ENCODE results near the gene SLC39A6. TPM values are rescaled to one million over a fixed set of nuclear protein-coding genes. Genes with fewer than 3 reads are reported as not detected.

SLC39A6 gene
- total RNA-seq, 2 donors from 2014 or later: 22.7 to 33.4 TPM

- Mint-ChIP-seq H3K36me3 (peaks cover 13 to 23% of the 10 kb centered on the region in 2 donors), H3K27ac (peak overlapping the region in 1 of 2 donors; percentile 23), H3K9me3 (no peaks in the 10 kb centered on the region)
- ATAC-seq (no peak), DNase-seq (ENCODE audit: low spot score in 2 of 2) (no peak)
Measured at GRCh38 chr18:36149514-36150289, 20.6 kb upstream of the SLC39A6 start.

DNA sequence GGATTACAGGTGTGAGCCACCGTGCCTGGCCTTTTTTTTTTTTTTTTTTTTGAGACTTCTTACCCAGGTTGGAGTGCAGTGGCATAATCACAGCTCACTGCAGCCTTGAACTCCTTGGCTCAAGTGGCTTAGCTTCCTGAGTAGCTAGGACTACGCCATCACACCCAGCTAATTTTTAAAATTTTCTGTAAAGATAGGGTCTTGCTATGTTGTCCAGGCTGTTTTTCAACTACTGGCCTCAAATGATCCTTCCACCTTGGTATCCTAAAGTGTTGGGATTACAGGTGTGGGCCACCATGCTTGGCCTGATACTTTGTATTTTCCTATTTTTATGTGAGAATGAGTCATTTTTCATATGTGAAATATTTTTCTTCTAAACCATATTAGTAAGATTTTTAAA lies 14.3 kb upstream of the SLC39A6 start:
- Mint-ChIP-seq H3K36me3 (peaks cover 6 to 11% of the 10 kb centered on the region in 2 donors), H3K27ac (no peak overlapping the region), H3K9me3 (no peaks in the 10 kb centered on the region)
- ATAC-seq: no peak
- DNase-seq (ENCODE audit: low spot score in 2 of 2): no peak

DNA sequence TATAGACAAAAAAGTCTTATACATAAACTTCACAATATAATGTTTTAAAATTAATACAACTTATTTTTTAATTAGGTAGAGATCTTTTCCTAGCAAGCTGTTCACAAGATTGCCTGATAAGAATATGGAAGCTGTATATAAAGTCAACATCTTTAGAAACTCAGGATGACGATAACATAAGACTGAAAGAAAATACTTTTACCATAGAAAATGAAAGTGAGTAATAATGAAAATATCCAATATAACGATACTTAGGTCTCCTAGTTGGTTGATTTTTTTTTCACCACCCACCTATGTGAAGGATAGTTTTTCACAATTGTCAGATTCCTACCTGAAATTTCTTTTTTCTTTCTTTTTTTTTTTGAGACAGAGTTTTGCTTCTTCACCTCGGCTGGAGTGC lies 13.6 kb upstream of the SLC39A6 start:
- peaks cover 6 to 16% of the 10 kb centered on the region in 2 donors for H3K36me3 Mint-ChIP-seq
- H3K27ac Mint-ChIP-seq: no peak overlapping the region
- ATAC-seq (peak; percentile 29 to 55), DNase-seq (ENCODE audit: low spot score in 2 of 2) (no peak)
- no peaks in the 10 kb centered on the region for H3K9me3 Mint-ChIP-seq

GRCh38 chr18:36141576-36141975 lies 12.4 kb upstream of the SLC39A6 start:
- ATAC-seq: peak; percentile 34 to 52

DNA sequence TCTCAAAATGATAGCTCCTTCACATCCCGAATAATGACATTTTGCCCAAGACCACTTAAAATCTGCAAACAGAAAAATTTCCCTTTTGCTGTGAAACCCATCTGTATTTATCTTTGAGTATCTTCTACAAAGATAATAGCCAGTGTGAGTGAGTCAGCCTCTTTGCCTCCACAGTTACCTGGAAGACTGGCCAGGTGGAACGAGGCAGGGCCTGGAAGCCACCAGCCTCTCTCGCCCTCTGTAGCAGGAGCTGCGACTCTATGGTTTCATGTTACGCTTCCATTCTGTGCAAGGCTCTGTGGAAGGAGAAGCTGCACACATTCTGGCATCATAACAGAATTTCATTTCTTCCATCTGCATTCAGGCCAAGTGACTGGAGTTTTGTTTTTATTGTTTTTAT lies 10.1 kb upstream of the SLC39A6 start:
- no peak overlapping the region for H3K27ac Mint-ChIP-seq
- H3K9me3 Mint-ChIP-seq: no peaks in the 10 kb centered on the region
- peaks cover 0 to 16% of the 10 kb centered on the region in 2 donors for H3K36me3 Mint-ChIP-seq
- DNase-seq (ENCODE audit: low spot score in 2 of 2): no peak
- no peak for ATAC-seq

More at GRCh38 chr18:36141576-36141975, 12.4 kb upstream of the SLC39A6 start:
- Mint-ChIP-seq H3K36me3 (peaks cover 6 to 16% of the 10 kb centered on the region in 2 donors), H3K27ac (peak overlapping the region in 1 of 2 donors; percentile 74), H3K9me3 (no peaks in the 10 kb centered on the region)
- DNase-seq (ENCODE audit: low spot score in 2 of 2): no peak

GRCh38 chr18:36135264-36135663 lies 6.1 kb upstream of the SLC39A6 start:
- Mint-ChIP-seq H3K9me3 (no peaks in the 10 kb centered on the region), H3K27ac (no peak overlapping the region), H3K36me3 (peaks cover 5 to 18% of the 10 kb centered on the region in 2 donors)
- DNase-seq (ENCODE audit: low spot score in 2 of 2) (no peak), ATAC-seq (no peak)

GRCh38 chr18:36132756-36133155 lies 3.6 kb upstream of the SLC39A6 start:
- peaks cover 11 to 21% of the 10 kb centered on the region in 2 donors for H3K36me3 Mint-ChIP-seq
- no peaks in the 10 kb centered on the region for H3K9me3 Mint-ChIP-seq
- no peak for DNase-seq (ENCODE audit: low spot score in 2 of 2)
- ATAC-seq: no peak
- peak overlapping the region in 1 of 2 donors; percentile 66 for H3K27ac Mint-ChIP-seq

DNA sequence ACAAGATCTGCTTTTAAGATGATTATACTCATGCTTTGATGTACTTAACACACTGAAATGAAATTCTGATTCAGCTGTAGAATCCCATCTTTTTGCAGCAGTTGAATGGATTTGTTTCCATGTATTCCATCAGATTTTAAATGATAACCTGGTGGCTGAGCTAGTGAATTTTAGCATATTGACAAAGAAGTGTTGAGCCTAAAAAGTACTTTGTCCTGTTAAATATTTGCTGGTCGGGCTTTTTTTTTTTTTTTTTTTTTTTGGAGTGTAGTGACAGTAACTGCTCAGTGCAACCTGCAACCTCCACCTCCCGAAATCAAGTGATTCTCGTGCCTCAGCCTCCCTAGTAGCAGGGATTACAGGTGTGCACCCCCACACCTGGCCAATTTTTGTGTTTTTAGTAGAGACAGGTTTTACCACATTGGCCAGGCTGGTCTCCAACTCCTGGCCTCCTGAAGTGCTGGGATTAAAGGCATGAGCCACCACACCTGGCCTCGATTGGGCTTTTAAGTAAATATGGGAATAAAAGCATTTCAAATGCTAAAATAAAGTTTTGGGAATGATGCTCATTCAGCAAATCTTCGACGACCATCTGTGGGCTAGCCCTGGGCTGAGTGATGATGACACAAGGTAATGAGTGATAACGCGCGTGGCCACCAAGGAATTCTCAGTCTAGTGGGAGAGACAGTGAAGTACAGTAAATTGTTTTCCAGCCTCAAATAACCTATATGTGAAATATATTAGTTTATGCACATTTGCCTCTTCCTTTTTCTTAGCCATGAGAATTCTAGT lies 2.7 kb upstream of the SLC39A6 start:
- H3K27ac Mint-ChIP-seq: peak overlapping the region in 1 of 2 donors; percentile 66
- H3K9me3 Mint-ChIP-seq: no peaks in the 10 kb centered on the region
- DNase-seq (ENCODE audit: low spot score in 2 of 2) (no peak), ATAC-seq (no peak)
- peaks cover 12 to 22% of the 10 kb centered on the region in 2 donors for H3K36me3 Mint-ChIP-seq

DNA sequence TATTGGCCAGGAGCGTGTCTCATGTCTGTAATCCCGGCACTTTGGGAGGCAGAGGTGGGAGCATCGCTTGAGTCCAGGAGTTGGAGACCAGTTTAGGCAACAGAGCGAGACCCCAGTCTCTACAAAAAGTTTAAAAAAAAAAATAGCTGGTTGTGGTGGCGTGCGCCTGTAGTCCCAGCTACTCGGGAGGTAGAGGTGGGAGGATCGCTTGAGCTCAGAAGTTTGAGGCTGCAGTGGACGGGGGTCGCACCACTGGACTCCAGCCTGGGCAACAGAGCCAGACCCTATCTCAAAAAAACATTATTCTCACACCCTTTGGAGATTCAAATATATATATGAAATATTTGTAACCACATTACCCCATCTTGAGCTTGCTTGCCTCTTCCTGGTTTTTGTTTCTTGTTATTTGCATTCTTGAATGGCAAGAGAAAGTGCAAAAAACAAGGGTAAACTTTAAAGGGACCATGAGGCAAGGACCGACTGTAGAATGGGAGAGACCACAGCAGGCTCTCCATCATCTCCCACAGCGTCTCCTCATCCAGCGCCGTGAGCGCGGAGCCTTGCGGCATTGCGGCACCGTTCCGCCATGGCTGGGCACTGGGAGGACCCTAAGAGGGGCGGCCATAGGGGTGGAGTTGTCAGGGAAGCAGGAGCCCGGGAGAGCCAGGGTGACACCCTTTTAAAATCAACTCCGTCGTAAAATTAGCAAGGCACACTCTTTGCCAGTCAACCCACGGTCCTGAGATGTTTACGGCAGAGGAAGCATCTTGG lies 1.9 kb upstream of the SLC39A6 start:
- no peaks in the 10 kb centered on the region for H3K9me3 Mint-ChIP-seq
- H3K36me3 Mint-ChIP-seq: peaks cover 20 to 30% of the 10 kb centered on the region in 2 donors
- H3K27ac Mint-ChIP-seq: peak overlapping the region; percentile 95 to 99
- ATAC-seq (no peak), DNase-seq (ENCODE audit: low spot score in 2 of 2) (no peak)

- ATAC-seq: peak in 1 of 2 donors; percentile 31
- DNase-seq (ENCODE audit: low spot score in 2 of 2): no peak
- Mint-ChIP-seq H3K27ac (peak overlapping the region; percentile 95 to 99), H3K36me3 (peaks cover 22 to 37% of the 10 kb centered on the region in 2 donors), H3K9me3 (no peaks in the 10 kb centered on the region)
Measured at GRCh38 chr18:36130039-36130831, 1.1 kb upstream of the SLC39A6 start.

DNA sequence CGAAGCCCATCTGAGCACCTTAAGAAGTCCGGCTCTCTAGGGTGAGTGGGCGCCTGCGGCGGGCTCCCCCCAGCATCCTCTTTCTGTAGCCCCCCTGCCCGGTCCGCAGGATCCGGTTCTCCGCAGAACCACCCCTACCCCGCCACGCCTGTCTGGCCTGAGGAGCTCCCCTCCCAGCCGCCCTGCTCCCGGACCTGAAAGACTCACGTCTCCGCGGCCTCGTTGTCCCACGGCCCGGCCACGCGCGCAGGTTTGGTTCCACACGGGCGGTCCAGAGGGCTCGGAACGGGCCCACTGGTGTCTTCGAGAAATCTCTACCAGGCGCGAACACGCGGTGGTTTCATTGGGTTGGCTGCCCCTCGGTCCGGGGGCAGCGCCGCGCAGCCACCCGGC lies 237 bp downstream of the SLC39A6 start:
- peaks cover 22 to 46% of the 10 kb centered on the region in 2 donors for H3K36me3 Mint-ChIP-seq
- ATAC-seq (no peak), DNase-seq (ENCODE audit: low spot score in 2 of 2) (no peak)
- no peaks in the 10 kb centered on the region for H3K9me3 Mint-ChIP-seq
- H3K27ac Mint-ChIP-seq: peak overlapping the region; percentile 95 to 99

GRCh38 chr18:36128530-36128870 lies 640 bp downstream of the SLC39A6 start:
- Mint-ChIP-seq H3K36me3 (peaks cover 22 to 50% of the 10 kb centered on the region in 2 donors), H3K9me3 (no peaks in the 10 kb centered on the region), H3K27ac (peak overlapping the region; percentile 97 to 99)
- DNase-seq (ENCODE audit: low spot score in 2 of 2) (no peak), ATAC-seq (no peak)

DNA sequence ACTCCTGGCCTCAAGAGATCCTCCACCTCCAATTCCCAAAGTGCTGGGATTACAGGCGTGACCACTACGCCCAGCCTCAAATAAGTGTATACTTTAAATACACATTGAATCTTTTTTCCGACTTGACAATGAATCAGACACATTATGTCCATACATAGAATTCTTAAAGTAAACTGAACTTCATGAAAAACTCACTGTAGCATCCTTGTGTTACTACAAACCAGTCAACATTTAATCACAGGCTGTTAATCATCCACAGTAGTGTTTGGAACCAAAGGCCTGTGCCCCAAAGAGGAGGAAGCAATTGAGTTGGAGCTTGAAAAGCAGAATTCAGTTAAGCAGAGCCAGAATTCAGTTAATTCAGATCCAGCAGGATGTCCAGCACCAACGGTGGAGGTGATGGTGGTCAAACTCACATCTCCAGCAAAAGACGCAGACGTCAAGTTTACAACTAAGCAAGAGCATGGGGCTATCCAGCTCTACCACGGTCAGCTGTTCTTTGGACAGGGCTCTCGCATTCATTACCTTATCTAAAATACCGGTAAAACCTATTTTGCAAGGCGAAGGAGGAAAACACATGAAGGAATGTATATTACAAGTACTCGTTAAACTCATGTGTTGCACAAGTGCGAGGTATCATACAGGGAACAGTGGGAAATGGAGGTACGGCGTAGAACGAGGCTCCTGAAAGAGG lies 1.2 kb downstream of the SLC39A6 start:
- DNase-seq (ENCODE audit: low spot score in 2 of 2) (no peak), ATAC-seq (no peak)
- Mint-ChIP-seq H3K9me3 (no peaks in the 10 kb centered on the region), H3K36me3 (peaks cover 22 to 53% of the 10 kb centered on the region in 2 donors), H3K27ac (peak overlapping the region; percentile 97 to 99)

DNA sequence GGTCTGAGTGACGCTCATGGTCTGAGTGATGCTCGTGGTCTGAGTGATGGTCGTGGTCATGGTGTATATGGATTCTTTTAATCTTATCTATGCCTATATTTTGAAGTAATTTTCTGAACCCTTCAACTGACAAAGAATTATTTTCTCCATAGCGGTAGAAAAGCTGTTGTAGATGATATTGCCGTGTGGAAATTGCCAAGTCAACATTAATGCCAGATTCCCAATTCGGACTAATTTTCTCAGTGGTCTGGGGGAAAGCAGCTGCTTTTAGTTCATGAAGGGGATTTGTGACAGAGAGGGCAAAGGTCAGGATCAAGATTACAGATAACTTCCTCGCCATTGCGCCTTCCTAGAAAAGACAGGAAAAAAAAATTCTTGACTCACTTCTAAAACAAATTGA lies 2.5 kb downstream of the SLC39A6 start:
- DNase-seq (ENCODE audit: low spot score in 2 of 2) (no peak), ATAC-seq (no peak)
- Mint-ChIP-seq H3K36me3 (peaks cover 22 to 45% of the 10 kb centered on the region in 2 donors), H3K9me3 (no peaks in the 10 kb centered on the region), H3K27ac (peak overlapping the region in 1 of 2 donors; percentile 72)

GRCh38 chr18:36124841-36125240 lies 4.3 kb downstream of the SLC39A6 start:
- H3K27ac Mint-ChIP-seq: peak overlapping the region in 1 of 2 donors; percentile 72
- DNase-seq (ENCODE audit: low spot score in 2 of 2) (no peak), ATAC-seq (no peak)
- H3K9me3 Mint-ChIP-seq: no peaks in the 10 kb centered on the region
- peaks cover 12 to 39% of the 10 kb centered on the region in 2 donors for H3K36me3 Mint-ChIP-seq

All from activated naive CD4-positive, alpha-beta T cell treated with anti-CD3 and anti-CD28 coated beads, Interleukin-2, amount 50 U/mL, for 72 hours (primary cell).